Activated naive CD4-positive, alpha-beta T cell treated with anti-CD3 and anti-CD28 coated beads, Interleukin-2, amount 50 U/mL, for 72 hours (primary cell): ENCODE data around the gene PEAK3. TPM values are rescaled to one million over a fixed set of nuclear protein-coding genes. Genes with fewer than 3 reads are reported as not detected.

Source experiments
- ATAC-seq, 2 donors: fragments of 150-1000 bp; cut with Tn5 transposase; 2 replicates each; pipeline ENCODE4 v1.10.0; 2021; ENCODE audit warnings: mild to moderate bottlenecking in 2 of 2, moderate library complexity in 2 of 2
- DNase-seq, 2 donors: peaks; one replicate each; pipeline ENCODE4 v3.0.0; 2021 to 2022; ENCODE audit warnings: low spot score in 2 of 2
- H3K27ac Mint-ChIP-seq, 2 donors: one replicate each; pipeline ENCODE4 v1.8.0; 2022; ENCODE audit warnings: mild to moderate bottlenecking in 2 of 2, mixed read lengths in 2 of 2
- H3K36me3 Mint-ChIP-seq, 2 donors: one replicate each; pipeline ENCODE4 v1.8.0; 2022; ENCODE audit warnings: mixed read lengths in 2 of 2
- H3K9me3 Mint-ChIP-seq, 2 donors: one replicate each; pipeline ENCODE4 v1.8.0; 2022; ENCODE audit warnings: mixed read lengths in 2 of 2
- total RNA-seq, 2 donors: library from RNA; stranded (reverse); gene quantifications; one replicate each; pipeline ENCODE4 v1.2.3, GENCODE V29; 2022

The PEAK3 gene
- total RNA-seq, 2 donors from 2014 or later, result not detected

GRCh38 chr19:2303211-2303798 lies 21.3 kb upstream of the PEAK3 start:
- no peaks in the 10 kb centered on the region for H3K9me3 Mint-ChIP-seq
- DNase-seq (no peak), ATAC-seq (no peak)
- H3K27ac Mint-ChIP-seq, result peak overlapping the region in 1 of 2 donors; percentile 81
- no peaks in the 10 kb centered on the region for H3K36me3 Mint-ChIP-seq

GRCh38 chr19:2302319-2303210 lies 20.6 kb upstream of the PEAK3 start:
- DNase-seq (no peak), ATAC-seq (peak; percentile 26 to 39)
- Mint-ChIP-seq H3K27ac (no peak overlapping the region), H3K9me3 (no peaks in the 10 kb centered on the region), H3K36me3 (no peaks in the 10 kb centered on the region)

- Mint-ChIP-seq H3K9me3 (no peaks in the 10 kb centered on the region), H3K27ac (no peak overlapping the region), H3K36me3 (no peaks in the 10 kb centered on the region)
- ATAC-seq (no peak), DNase-seq (no peak)
Measured at GRCh38 chr19:2300533-2300932, 18.6 kb upstream of the PEAK3 start.

GRCh38 chr19:2296141-2296540 lies 14.2 kb upstream of the PEAK3 start:
- DNase-seq (no peak), ATAC-seq (no peak)
- H3K36me3 Mint-ChIP-seq, result no peaks in the 10 kb centered on the region
- no peaks in the 10 kb centered on the region for H3K9me3 Mint-ChIP-seq
- no peak overlapping the region for H3K27ac Mint-ChIP-seq

GRCh38 chr19:2294687-2295335 lies 12.8 kb upstream of the PEAK3 start:
- no peak for ATAC-seq
- Mint-ChIP-seq H3K9me3 (no peaks in the 10 kb centered on the region), H3K27ac (no peak overlapping the region)

GRCh38 chr19:2291185-2291751 lies 9.3 kb upstream of the PEAK3 start:
- no peaks in the 10 kb centered on the region for H3K36me3 Mint-ChIP-seq
- DNase-seq, result no peak
- no peaks in the 10 kb centered on the region for H3K9me3 Mint-ChIP-seq
- ATAC-seq, result no peak
- H3K27ac Mint-ChIP-seq, result no peak overlapping the region

More at GRCh38 chr19:2294687-2295335, 12.8 kb upstream of the PEAK3 start:
- DNase-seq, result no peak
- no peaks in the 10 kb centered on the region for H3K36me3 Mint-ChIP-seq

GRCh38 chr19:2290441-2291184 lies 8.6 kb upstream of the PEAK3 start:
- Mint-ChIP-seq H3K9me3 (no peaks in the 10 kb centered on the region), H3K36me3 (no peaks in the 10 kb centered on the region), H3K27ac (peak overlapping the region in 1 of 2 donors; percentile 68)
- no peak for DNase-seq
- peak; percentile 2 to 29 for ATAC-seq

GRCh38 chr19:2289714-2290435 lies 7.9 kb upstream of the PEAK3 start:
- peak overlapping the region; percentile 68 to 87 for H3K27ac Mint-ChIP-seq
- H3K9me3 Mint-ChIP-seq, result no peaks in the 10 kb centered on the region
- DNase-seq (peak in 1 of 2 donors; percentile 52), ATAC-seq (peak; percentile 61 to 87)
- no peaks in the 10 kb centered on the region for H3K36me3 Mint-ChIP-seq

GRCh38 chr19:2288818-2289713 lies 7.1 kb upstream of the PEAK3 start:
- peak overlapping the region; percentile 68 to 87 for H3K27ac Mint-ChIP-seq
- peak; percentile 8 to 9 for ATAC-seq
- H3K36me3 Mint-ChIP-seq, result no peaks in the 10 kb centered on the region
- H3K9me3 Mint-ChIP-seq, result no peaks in the 10 kb centered on the region
- DNase-seq, result no peak

- Mint-ChIP-seq H3K36me3 (no peaks in the 10 kb centered on the region), H3K9me3 (no peaks in the 10 kb centered on the region), H3K27ac (peak overlapping the region; percentile 39 to 68)
- DNase-seq, result no peak
- peak in 1 of 2 donors; percentile 0 for ATAC-seq
Measured at GRCh38 chr19:2288338-2288817, 6.4 kb upstream of the PEAK3 start.

- ATAC-seq (no peak), DNase-seq (no peak)
- Mint-ChIP-seq H3K9me3 (no peaks in the 10 kb centered on the region), H3K36me3 (no peaks in the 10 kb centered on the region), H3K27ac (peak overlapping the region in 1 of 2 donors; percentile 68)
Measured at GRCh38 chr19:2287585-2288337, 5.8 kb upstream of the PEAK3 start.

GRCh38 chr19:2286402-2287140 lies 4.6 kb upstream of the PEAK3 start:
- DNase-seq, result no peak
- H3K27ac Mint-ChIP-seq, result no peak overlapping the region
- no peak for ATAC-seq
- H3K9me3 Mint-ChIP-seq, result no peaks in the 10 kb centered on the region
- H3K36me3 Mint-ChIP-seq, result no peaks in the 10 kb centered on the region

- Mint-ChIP-seq H3K9me3 (no peaks in the 10 kb centered on the region), H3K27ac (no peak overlapping the region), H3K36me3 (no peaks in the 10 kb centered on the region)
- no peak for ATAC-seq
- DNase-seq, result no peak
Measured at GRCh38 chr19:2283835-2284507, 2.0 kb upstream of the PEAK3 start.
